Loucy (cell line): ENCODE measurements around the gene SPTB.

Experiments used
- H2AFZ ChIP-seq: fragments of 200-600 bp; sonication (generic); 2 replicates; pipeline ENCODE4 v1.6.0; 2016; ENCODE audit warnings: antibody characterized with exemption, mild to moderate bottlenecking, low read length, moderate library complexity
- H3F3A ChIP-seq: fragments of 200-600 bp; 2 replicates; pipeline ENCODE4 v1.6.0; 2016; ENCODE audit warnings: antibody characterized with exemption, low read depth, mild to moderate bottlenecking
- H3K27me3 ChIP-seq: fragments of 200-600 bp; sonication (generic); 2 replicates; pipeline ENCODE4 v1.6.1; 2014; ENCODE audit warnings: low read length, mild to moderate bottlenecking; ENCODE audit not compliant: insufficient read depth, poor library complexity, severe bottlenecking
- H3K36me3 ChIP-seq: fragments of 200-600 bp; sonication (generic); 2 replicates; pipeline ENCODE4 v1.6.1; 2016; ENCODE audit warnings: low read length; ENCODE audit not compliant: insufficient read depth
- H3K4me1 ChIP-seq: fragments of 200-600 bp; sonication (generic); 2 replicates; pipeline ENCODE4 v1.5.1; 2014; ENCODE audit warnings: low read length, mild to moderate bottlenecking; ENCODE audit not compliant: insufficient read depth, poor library complexity, severe bottlenecking
- H3K4me2 ChIP-seq: fragments of 200-600 bp; sonication (generic); 2 replicates; pipeline ENCODE4 v1.6.0; 2014; ENCODE audit warnings: antibody characterized with exemption, low read length, low read depth, mild to moderate bottlenecking; ENCODE audit not compliant: poor library complexity, severe bottlenecking
- H3K4me3 ChIP-seq: fragments of 200-600 bp; sonication (generic); 2 replicates; pipeline ENCODE4 v1.5.1; 2014; ENCODE audit warnings: low read length, mild to moderate bottlenecking, mixed read lengths; ENCODE audit not compliant: poor library complexity, severe bottlenecking
- H3K79me2 ChIP-seq: fragments of 200-600 bp; sonication (generic); 2 replicates; pipeline ENCODE4 v1.6.1; 2014; ENCODE audit warnings: low read length; ENCODE audit not compliant: insufficient read depth
- H3K9ac ChIP-seq: fragments of 200-600 bp; sonication (generic); 2 replicates; pipeline ENCODE4 v1.6.0; 2014; ENCODE audit warnings: mild to moderate bottlenecking, low read depth, low read length, moderate library complexity; ENCODE audit not compliant: poor library complexity, severe bottlenecking
- H3K9me2 ChIP-seq: fragments of 200-600 bp; sonication (generic); replicated peaks from 2 replicates; pipeline ENCODE4 v1.6.1; 2016; ENCODE audit warnings: low read depth, low read length, mixed read lengths
- H3K9me3 ChIP-seq: fragments of 200-600 bp; sonication (generic); 2 replicates; pipeline ENCODE4 v1.6.1; 2014; ENCODE audit warnings: mild to moderate bottlenecking, antibody characterized with exemption, low read length, low read depth; ENCODE audit not compliant: insufficient read depth
- H4K20me1 ChIP-seq: fragments of 200-600 bp; sonication (generic); 2 replicates; pipeline ENCODE4 v1.6.0; 2014; ENCODE audit warnings: antibody characterized with exemption, low read length, mild to moderate bottlenecking; ENCODE audit not compliant: insufficient read depth, poor library complexity, severe bottlenecking
- EZH2phosphoT487 ChIP-seq: fragments of 200-600 bp; IDR thresholded peaks from 2 replicates; pipeline ENCODE4 v1.6.1; 2018; ENCODE audit warnings: antibody characterized with exemption, mild to moderate bottlenecking, moderate library complexity, borderline replicate concordance
- TF ChIP-seq, protein P1 (sequence below): fragments of 200-600 bp; sonication (generic); conservative IDR thresholded peaks from 2 replicates; pipeline ENCODE4 v1.5.1; 2014; ENCODE audit warnings: mild to moderate bottlenecking, antibody characterized with exemption, low read length

The SPTB gene

DNA sequence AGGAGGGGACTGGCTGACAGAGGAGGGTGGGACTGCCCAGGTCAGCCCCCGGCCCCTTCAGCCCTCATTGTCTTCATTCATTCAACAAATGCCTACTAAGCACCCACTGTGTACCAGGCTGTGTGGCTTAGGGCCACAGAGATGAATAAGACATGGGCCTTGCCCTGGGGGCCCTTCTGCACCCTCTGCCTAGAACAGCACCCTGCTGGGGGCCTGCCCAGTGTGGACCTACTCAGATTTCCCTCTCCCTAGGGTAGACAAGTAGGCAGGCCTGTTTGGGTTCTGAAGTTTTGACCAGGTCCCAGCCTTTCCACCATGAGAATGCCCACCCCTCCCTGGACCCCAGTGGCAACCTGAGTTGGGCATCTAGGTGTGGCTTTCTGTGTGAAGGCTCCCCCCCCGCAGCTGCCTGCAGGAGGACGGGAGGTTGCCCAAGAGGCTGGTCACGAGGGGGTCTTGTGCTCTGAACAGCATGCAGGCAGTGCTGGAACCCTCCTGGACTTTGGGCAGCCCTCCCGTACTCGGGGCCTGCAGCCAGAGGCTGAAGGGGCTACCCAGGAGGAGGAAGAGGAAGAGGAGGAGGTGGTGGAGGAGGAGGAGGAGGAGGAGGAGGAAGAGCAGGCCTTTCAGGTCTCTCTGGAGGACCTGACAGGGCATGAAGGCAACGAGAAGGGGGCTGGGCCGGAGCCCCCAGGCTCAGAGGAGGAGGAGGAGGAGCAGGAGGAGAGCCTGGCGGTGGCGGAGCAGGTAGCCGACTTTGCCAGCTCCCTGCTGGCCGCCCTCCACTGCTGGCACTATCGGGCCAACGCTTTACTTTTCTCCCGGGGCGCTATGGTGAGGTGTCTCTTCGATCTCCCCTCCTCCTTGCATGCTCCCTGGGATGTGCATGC is 142.1 kb downstream of the SPTB start:
- no peak overlapping the region for H3K9ac ChIP-seq
- H4K20me1 ChIP-seq, result no peaks in the 10 kb centered on the region
- no peak overlapping the region for H2AFZ ChIP-seq
- H3K9me2 ChIP-seq, result no peaks in the 10 kb centered on the region
- TF ChIP-seq, protein P1, sequence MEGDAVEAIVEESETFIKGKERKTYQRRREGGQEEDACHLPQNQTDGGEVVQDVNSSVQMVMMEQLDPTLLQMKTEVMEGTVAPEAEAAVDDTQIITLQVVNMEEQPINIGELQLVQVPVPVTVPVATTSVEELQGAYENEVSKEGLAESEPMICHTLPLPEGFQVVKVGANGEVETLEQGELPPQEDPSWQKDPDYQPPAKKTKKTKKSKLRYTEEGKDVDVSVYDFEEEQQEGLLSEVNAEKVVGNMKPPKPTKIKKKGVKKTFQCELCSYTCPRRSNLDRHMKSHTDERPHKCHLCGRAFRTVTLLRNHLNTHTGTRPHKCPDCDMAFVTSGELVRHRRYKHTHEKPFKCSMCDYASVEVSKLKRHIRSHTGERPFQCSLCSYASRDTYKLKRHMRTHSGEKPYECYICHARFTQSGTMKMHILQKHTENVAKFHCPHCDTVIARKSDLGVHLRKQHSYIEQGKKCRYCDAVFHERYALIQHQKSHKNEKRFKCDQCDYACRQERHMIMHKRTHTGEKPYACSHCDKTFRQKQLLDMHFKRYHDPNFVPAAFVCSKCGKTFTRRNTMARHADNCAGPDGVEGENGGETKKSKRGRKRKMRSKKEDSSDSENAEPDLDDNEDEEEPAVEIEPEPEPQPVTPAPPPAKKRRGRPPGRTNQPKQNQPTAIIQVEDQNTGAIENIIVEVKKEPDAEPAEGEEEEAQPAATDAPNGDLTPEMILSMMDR, result no peak
- TF ChIP-seq EZH2phosphoT487, result no peak
- no peaks in the 10 kb centered on the region for H3K27me3 ChIP-seq
- no peaks in the 10 kb centered on the region for H3K9me3 ChIP-seq
- no peaks in the 10 kb centered on the region for H3K79me2 ChIP-seq
- no peak overlapping the region for H3K4me2 ChIP-seq
- H3K4me3 ChIP-seq, result no peak overlapping the region
- no peaks in the 10 kb centered on the region for H3F3A ChIP-seq
- H3K36me3 ChIP-seq, result peaks cover 70% of the 10 kb centered on the region; the same call in 1 of the 2 replicates
- H3K4me1 ChIP-seq, result peaks cover 8% of the 10 kb centered on the region

DNA sequence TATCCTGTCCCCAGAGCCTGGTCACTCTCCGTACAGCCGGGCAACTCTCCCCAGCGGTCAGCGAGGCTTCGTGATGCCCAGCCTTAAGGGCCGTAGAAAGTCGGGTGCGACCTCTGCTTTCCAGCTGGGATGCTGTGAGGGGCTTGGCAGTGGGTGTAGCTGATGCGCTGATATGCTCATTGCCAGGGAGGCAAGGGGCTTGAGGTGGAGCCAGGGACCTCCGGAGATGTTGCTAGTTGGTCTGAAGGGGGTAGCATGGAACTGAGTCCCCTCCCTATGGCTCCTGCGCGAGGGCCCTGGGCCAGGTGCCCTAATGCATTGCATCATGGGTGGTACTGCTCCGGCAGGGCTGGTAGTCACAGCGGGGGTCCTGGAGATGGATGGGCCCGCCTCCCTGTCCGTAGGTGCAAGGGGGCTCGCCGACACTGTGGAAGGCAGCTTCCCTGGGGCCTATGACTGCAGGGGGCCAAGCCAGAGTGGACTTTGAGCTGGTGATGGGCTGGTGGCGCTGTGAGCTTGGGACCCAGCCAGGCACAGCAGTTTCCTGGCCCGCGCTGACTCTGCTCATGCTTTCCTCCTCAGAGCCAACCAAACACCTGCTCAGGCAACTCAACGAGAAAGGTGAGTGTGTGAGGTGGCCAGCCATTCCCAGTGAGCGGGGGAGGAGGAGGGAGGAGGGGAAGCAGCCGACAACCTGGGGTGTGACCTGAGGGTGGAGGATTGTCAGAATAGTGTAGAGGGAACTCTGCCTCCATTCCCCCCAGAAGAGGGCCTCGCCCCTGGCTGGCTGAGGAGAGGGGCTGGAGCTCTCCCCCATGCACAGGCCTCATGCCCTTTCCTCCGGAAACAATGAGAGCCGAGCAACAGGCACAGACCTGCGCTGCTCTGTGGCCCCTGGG is 143.2 kb downstream of the SPTB start:
- Histone ChIP-seq H3K79me2 (no peaks in the 10 kb centered on the region), H3K4me2 (no peak overlapping the region), H3F3A (no peaks in the 10 kb centered on the region), H3K4me3 (no peak overlapping the region), H2AFZ (no peak overlapping the region), H4K20me1 (no peaks in the 10 kb centered on the region), H3K27me3 (no peaks in the 10 kb centered on the region), H3K4me1 (peaks cover 8% of the 10 kb centered on the region), H3K9me3 (no peaks in the 10 kb centered on the region), H3K36me3 (peaks cover 71% of the 10 kb centered on the region; the same call in 1 of the 2 replicates), H3K9ac (no peak overlapping the region), H3K9me2 (no peaks in the 10 kb centered on the region)
- TF ChIP-seq, protein P1, result peak; percentile 20; the same call in 1 of the 2 replicates
- TF ChIP-seq EZH2phosphoT487, result no peak

DNA sequence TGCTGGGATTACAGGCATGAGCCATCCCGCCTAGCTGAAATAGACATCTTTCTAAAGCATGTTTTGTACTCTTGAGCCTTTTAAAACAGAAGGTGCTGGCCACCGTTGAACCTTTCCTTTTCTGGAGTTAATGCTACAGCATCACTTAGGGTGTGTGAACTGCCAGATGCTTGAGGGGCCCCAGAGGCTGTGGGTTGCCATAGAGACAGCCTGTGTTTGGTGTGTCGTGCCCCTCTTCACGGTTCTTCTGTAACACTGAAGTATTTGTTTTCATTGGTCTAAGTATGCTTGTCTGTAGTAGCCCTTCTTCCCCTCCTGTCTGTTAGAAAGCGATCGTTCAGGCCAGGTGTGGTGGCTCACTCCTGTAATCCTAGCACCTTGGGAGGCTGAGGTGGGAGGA is 144.7 kb downstream of the SPTB start:
- TF ChIP-seq EZH2phosphoT487, result no peak
- TF ChIP-seq, protein P1, result no peak
- Histone ChIP-seq H3K79me2 (no peaks in the 10 kb centered on the region), H4K20me1 (no peaks in the 10 kb centered on the region), H3K9me2 (no peaks in the 10 kb centered on the region), H3K36me3 (peaks cover 71% of the 10 kb centered on the region; the same call in 1 of the 2 replicates), H3K9me3 (no peaks in the 10 kb centered on the region), H2AFZ (no peak overlapping the region), H3K4me2 (no peak overlapping the region), H3K9ac (no peak overlapping the region), H3F3A (no peaks in the 10 kb centered on the region), H3K4me1 (peaks cover 8% of the 10 kb centered on the region), H3K4me3 (no peak overlapping the region), H3K27me3 (no peaks in the 10 kb centered on the region)
